Measurements from ENCODE around the gene TRIO. TPM values are rescaled to one million over a fixed set of nuclear protein-coding genes. Genes with fewer than 3 reads are reported as not detected.

Gene TRIO
- total and polyA plus RNA-seq, 10 of the 15 experiments (the other 5 are each of a cell fraction or from before 2014, with no cell fraction given) = 5.1 to 96.4 (median 44.6) TPM

DNA sequence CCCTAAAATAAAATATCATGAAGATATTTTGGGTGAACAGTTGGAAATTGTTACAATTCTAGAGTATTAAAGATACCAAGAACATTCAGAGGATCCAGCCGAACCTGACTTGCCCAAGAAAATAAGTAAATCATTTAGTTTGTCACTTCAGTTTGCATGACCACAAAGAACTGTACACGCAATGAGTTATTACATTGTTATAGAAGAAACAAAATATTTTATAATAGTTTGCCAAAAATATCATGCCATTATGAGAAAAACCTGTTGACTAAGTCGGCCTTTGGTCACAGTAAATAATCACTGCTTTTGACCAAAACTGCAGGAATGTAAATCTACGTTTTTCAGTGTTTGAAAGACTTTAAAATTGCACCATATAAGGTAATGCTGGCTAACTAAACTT is 27.9 kb downstream of the TRIO start:
- no peak overlapping the region for H2AFZ ChIP-seq (ENCODE audit: control insufficient read depth, low read depth, low read length)
- DNase-seq (ENCODE audit: low read depth, low spot score) (no peak), FAIRE-seq (no peak), ATAC-seq (no peak)
- H3K36me3 ChIP-seq (ENCODE audit: control insufficient read depth in 2 of 2, insufficient read depth in 2 of 2, low read length in 1 of 2) = no peaks in the 10 kb centered on the region
- ChIA-PET SMC1A (ENCODE audit: uncharacterized antibody, unreplicated experiment) (interaction anchor here (0.9 to 16.4 kb wide), 7 partner anchors 18 to 99 kb away, joined by 3 to 430 read pairs (median 14); no protein-coding TSS in a partner anchor), CTCF (interaction anchor here (0.9 to 1.7 kb wide), 7 partner anchors 9 to 100 kb away, joined by 3 to 9 read pairs (median 6); no protein-coding TSS in a partner anchor), RAD21 (ENCODE audit: unreplicated experiment) (interaction anchor here (0.6 to 20.6 kb wide), 9 partner anchors 11 to 485 kb away, joined by 3 to 344 read pairs (median 3); partner anchors contain the start of gene TRIO), POLR2A (interaction anchor here (0.7 to 13.8 kb wide), 6 partner anchors 9 to 52 kb away, joined by 3 to 314 read pairs (median 6); partner anchors contain the start of gene TRIO)
- no peaks in the 10 kb centered on the region for H3K9me3 ChIP-seq (replicated peaks; ENCODE audit: control insufficient read depth, insufficient read depth, low read length)
- TSS peak; percentile 5 for BruUV-seq (replicated peaks)
- peaks cover 57% of the 10 kb centered on the region for H3K4me1 ChIP-seq (ENCODE audit: control insufficient read depth, insufficient read depth, low read length)
- no peaks in the 10 kb centered on the region for H3K27me3 ChIP-seq (replicated peaks in 1 of 2; ENCODE audit: control insufficient read depth in 2 of 2, insufficient read depth in 2 of 2, low read length in 1 of 2)
- WGBS (ENCODE audit: insufficient coverage, insufficient replicate concordance, low lambda C conversion rate, missing lambda C conversion rate) = 0% methylated on average over 4 of the region's 4 CpGs
- no peaks in the 10 kb centered on the region for H4K20me1 ChIP-seq (ENCODE audit: control insufficient read depth, insufficient read depth)
- peak overlapping the region; percentile 36 for H3K9ac ChIP-seq (ENCODE audit: control insufficient read depth, insufficient read depth, low read length)
- peaks cover 99% of the 10 kb centered on the region for H3K79me2 ChIP-seq (ENCODE audit: control insufficient read depth, insufficient read depth, low read length)
- H3K4me2 ChIP-seq (ENCODE audit: control insufficient read depth, insufficient read depth) = peak overlapping the region; percentile 73
- in situ Hi-C loops (cut with MboI) (loop anchor here (25.0 kb wide), 1 partner anchor 491 kb away; the partner anchor contains the start of gene OTULIN), intact Hi-C loops (cut with micrococcal nuclease; ENCODE audit: unreplicated experiment) (no loop called here)
- TF ChIP-seq RCOR1 (conservative IDR thresholded peaks at IDR 0.05; ENCODE audit: low read depth, low read length) = no peak
- TF ChIP-seq, protein P1, sequence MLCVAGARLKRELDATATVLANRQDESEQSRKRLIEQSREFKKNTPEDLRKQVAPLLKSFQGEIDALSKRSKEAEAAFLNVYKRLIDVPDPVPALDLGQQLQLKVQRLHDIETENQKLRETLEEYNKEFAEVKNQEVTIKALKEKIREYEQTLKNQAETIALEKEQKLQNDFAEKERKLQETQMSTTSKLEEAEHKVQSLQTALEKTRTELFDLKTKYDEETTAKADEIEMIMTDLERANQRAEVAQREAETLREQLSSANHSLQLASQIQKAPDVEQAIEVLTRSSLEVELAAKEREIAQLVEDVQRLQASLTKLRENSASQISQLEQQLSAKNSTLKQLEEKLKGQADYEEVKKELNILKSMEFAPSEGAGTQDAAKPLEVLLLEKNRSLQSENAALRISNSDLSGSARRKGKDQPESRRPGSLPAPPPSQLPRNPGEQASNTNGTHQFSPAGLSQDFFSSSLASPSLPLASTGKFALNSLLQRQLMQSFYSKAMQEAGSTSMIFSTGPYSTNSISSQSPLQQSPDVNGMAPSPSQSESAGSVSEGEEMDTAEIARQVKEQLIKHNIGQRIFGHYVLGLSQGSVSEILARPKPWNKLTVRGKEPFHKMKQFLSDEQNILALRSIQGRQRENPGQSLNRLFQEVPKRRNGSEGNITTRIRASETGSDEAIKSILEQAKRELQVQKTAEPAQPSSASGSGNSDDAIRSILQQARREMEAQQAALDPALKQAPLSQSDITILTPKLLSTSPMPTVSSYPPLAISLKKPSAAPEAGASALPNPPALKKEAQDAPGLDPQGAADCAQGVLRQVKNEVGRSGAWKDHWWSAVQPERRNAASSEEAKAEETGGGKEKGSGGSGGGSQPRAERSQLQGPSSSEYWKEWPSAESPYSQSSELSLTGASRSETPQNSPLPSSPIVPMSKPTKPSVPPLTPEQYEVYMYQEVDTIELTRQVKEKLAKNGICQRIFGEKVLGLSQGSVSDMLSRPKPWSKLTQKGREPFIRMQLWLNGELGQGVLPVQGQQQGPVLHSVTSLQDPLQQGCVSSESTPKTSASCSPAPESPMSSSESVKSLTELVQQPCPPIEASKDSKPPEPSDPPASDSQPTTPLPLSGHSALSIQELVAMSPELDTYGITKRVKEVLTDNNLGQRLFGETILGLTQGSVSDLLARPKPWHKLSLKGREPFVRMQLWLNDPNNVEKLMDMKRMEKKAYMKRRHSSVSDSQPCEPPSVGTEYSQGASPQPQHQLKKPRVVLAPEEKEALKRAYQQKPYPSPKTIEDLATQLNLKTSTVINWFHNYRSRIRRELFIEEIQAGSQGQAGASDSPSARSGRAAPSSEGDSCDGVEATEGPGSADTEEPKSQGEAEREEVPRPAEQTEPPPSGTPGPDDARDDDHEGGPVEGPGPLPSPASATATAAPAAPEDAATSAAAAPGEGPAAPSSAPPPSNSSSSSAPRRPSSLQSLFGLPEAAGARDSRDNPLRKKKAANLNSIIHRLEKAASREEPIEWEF (IDR thresholded peaks at IDR 0.05; ENCODE audit: insufficient replicate concordance, low read depth, low read length) = no peak
- H3K4me3 ChIP-seq = peak overlapping the region; percentile 49
- H3K27ac ChIP-seq (ENCODE audit: control insufficient read depth, insufficient read depth) = peak overlapping the region; percentile 91
